ENCODE data around the gene JARID2.

Gene JARID2

DNA sequence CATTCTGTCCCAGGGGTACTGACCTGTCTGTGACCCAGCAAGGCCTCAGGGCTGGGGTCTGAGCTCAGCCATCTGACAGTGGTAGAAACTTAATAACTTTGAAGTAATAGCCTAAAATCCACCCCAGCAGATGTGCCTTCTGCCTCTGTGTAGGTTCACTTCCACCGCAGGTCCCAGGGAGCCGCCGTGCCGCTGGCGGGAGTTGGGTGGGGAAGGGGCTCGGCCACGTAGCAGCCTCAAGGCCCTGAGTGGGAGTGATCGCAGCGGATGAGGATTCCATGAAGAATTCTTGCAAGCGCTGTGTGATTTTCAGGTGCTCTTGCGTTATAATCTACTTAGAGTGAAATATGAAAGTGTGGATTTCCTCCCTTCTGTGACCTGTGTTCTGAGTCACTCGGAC, 253.3 kb downstream of the JARID2 start:
- no peak for DNase-seq (ENCODE audit: low read depth, low spot score)
- in situ Hi-C loops (cut with HindIII; ENCODE audit: low sequenced_read_pairs) = no loop called here
- TF ChIP-seq, protein P1, sequence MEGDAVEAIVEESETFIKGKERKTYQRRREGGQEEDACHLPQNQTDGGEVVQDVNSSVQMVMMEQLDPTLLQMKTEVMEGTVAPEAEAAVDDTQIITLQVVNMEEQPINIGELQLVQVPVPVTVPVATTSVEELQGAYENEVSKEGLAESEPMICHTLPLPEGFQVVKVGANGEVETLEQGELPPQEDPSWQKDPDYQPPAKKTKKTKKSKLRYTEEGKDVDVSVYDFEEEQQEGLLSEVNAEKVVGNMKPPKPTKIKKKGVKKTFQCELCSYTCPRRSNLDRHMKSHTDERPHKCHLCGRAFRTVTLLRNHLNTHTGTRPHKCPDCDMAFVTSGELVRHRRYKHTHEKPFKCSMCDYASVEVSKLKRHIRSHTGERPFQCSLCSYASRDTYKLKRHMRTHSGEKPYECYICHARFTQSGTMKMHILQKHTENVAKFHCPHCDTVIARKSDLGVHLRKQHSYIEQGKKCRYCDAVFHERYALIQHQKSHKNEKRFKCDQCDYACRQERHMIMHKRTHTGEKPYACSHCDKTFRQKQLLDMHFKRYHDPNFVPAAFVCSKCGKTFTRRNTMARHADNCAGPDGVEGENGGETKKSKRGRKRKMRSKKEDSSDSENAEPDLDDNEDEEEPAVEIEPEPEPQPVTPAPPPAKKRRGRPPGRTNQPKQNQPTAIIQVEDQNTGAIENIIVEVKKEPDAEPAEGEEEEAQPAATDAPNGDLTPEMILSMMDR (IDR thresholded peaks at IDR 0.05; ENCODE audit: low read depth, low read length) = no peak
- no peak overlapping the region for H3K4me3 ChIP-seq (ENCODE audit: low read depth, low read length)

DNA sequence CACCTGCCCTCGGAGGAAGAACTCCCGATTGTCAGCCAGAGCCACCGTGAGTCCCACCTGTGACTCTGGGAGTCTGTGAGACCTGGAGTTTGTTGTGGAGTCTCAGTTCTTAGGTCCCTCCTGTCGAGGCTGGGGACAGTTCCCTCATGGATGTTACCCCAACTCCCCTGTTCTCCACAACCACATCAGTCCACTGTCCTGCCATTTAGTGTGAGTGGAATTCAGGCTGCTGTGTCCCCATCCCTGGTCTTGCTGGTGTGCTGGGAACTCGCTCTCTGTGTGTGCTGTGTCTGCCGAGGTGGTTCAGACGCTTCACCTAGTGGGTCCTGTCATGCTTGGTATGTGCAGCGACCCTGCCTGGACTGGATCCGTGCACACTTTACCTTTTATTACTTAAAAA, 253.7 kb downstream of the JARID2 start:
- in situ Hi-C loops (cut with HindIII; ENCODE audit: low sequenced_read_pairs) = no loop called here
- TF ChIP-seq, protein P1 (IDR thresholded peaks at IDR 0.05; ENCODE audit: low read depth, low read length) = no peak
- DNase-seq (ENCODE audit: low read depth, low spot score) = no peak
- no peak overlapping the region for H3K4me3 ChIP-seq (ENCODE audit: low read depth, low read length)

DNA sequence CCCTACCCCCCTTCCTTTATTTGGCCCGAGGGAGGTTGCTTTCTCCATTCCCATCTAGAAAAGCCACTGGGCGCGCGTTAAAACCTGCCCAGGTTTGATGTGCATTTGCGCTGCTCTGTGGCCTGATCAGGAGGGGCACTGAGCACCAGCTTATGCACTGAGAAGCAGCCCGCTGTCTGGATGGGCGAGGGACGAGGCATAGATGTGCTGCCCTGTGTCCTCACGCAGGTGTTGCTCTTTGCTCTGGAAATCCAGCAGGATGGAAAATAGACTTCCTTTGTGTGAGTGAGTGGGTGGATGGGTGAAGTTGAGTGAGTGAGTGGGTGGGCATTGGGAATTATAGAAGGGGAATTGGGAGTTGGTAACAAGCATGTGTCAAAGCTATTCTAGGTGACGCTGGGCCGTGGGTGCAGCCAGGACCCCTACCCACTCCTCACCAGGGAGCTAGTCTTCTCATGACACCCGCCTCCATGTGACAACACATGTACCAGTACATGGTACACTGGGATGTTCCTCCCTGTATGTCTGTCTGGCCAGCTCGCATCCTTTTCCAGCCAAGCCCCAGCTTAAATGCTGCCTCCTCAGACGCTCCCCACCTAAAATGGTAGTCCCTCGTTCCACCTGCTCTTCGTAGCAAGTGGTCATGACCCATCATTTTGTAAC, 254.3 kb downstream of the JARID2 start:
- TF ChIP-seq, protein P1 (IDR thresholded peaks at IDR 0.05; ENCODE audit: low read depth, low read length) = no peak
- no peak for DNase-seq (ENCODE audit: low read depth, low spot score)
- H3K4me3 ChIP-seq (ENCODE audit: low read depth, low read length) = no peak overlapping the region
- in situ Hi-C loops (cut with HindIII; ENCODE audit: low sequenced_read_pairs) = no loop called here

DNA sequence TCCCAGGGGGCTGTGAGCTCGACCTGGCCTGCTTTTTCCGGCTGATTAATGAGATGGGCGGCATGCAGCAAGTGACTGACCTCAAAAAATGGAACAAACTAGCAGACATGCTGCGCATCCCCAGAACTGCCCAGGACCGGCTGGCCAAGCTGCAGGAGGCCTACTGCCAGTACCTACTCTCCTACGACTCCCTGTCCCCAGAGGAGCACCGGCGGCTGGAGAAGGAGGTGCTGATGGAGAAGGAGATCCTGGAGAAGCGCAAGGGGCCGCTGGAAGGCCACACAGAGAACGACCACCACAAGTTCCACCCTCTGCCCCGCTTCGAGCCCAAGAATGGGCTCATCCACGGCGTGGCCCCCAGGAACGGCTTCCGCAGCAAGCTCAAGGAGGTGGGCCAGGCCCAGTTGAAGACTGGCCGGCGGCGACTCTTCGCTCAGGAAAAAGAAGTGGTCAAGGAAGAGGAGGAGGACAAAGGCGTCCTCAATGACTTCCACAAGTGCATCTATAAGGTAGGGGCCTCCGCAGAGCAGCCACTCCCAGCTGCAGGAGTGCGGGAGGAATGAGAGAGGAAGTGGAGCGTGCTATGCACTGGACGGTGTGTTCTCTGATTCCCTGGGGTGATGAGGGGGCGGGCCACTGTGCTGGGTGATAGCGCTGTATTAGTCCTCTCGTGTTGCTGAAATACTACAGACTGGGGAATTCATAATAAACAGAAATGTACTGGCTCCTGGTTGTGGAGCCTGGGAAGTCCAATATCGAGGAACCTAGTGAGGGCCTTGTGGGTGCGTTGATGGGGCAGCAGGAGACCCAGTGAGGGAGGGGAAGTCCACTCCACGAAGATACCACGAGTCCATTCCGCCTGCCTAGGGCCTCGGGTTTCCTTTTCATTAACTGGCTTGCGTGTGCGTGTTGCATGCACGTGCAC, 255.3 kb downstream of the JARID2 start:
- TF ChIP-seq, protein P1 (IDR thresholded peaks at IDR 0.05; ENCODE audit: low read depth, low read length) = no peak
- H3K4me3 ChIP-seq (ENCODE audit: low read depth, low read length) = no peak overlapping the region
- in situ Hi-C loops (cut with HindIII; ENCODE audit: low sequenced_read_pairs) = no loop called here
- no peak for DNase-seq (ENCODE audit: low read depth, low spot score)

DNA sequence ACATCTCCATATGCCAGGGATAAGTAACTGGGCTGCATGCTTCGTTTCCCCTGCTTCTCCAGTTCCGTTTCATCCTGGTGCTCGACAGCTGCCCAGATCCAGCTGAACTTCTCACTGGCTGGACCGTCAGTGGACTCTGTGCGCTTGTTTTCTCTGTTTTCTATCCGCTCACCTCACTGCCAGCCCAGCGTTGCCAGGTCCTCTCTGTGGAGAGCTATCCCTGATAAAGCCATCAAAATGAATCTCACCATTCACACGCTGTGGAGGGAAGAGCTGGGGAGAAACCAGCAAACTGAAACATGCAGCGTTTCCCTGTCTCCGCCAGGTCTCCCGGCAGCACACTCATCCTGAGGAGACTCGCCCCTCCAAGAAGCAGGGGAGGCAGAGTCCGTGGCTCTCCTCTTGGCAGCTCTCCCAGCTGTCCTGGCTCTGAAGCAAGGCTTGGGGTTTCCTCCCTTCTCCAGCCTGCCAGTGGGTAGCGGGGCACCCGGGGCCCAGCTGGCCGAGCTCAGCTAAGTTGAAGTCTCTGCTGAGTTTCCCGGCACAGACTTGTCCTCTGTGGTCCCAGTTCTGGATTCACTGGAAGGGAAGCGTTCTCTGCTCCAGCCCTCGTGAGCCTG, 256.1 kb downstream of the JARID2 start:
- DNase-seq (ENCODE audit: low read depth, low spot score) = peak; percentile 87
- in situ Hi-C loops (cut with HindIII; ENCODE audit: low sequenced_read_pairs) = no loop called here
- TF ChIP-seq, protein P1 (IDR thresholded peaks at IDR 0.05; ENCODE audit: low read depth, low read length) = no peak
- no peak overlapping the region for H3K4me3 ChIP-seq (ENCODE audit: low read depth, low read length)

DNA sequence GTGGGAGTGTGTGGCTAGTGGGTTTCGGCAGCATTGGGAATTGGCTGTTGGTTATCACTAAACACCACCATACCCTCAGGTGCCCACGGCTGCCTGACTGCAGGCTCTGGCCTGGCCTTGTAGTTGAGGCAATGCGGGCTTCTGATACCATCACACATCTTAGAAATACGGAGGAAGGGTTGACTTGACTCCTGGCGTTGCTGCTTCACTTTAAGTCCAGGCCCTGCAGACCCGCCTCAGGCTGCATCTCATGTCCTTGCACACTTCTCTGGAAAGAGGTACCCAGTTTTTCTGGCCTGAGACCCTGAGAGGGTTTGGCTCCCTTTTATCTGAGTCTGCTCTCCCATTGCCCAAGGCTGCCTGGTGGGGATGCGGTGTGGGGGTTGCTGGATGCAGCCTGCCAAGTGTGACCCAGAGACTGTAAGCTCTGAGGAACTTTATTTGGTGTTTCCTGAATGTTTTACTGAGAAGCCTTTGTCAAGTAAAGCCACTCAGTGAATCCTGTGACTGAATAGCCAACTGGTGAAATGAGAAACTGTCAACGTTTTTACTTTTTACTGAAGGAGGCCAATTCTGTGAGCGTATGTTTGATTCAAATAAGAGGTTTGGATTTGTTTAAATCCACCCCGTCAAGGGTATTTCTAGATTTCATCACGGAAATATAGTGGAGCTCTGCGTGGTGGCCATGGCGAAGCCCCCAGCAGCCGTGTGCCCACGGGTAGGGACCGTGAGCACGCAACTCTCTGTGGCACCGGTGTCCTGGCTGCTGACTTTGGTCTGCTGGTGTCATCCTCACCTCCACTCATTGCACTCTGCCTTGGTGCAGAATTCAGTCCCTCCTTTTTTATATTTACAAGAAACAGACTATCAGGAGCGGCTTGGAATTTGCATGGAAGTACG, 256.8 kb downstream of the JARID2 start:
- H3K4me3 ChIP-seq (ENCODE audit: low read depth, low read length) = no peak overlapping the region
- in situ Hi-C loops (cut with HindIII; ENCODE audit: low sequenced_read_pairs) = no loop called here

More for the DNA sequence above, 256.8 kb downstream of the JARID2 start:
- no peak for DNase-seq (ENCODE audit: low read depth, low spot score)
- TF ChIP-seq, protein P1 (IDR thresholded peaks at IDR 0.05; ENCODE audit: low read depth, low read length) = no peak
